ENCODE results near the gene AMBN.

AMBN gene

GRCh38 chr4:70651864-70652506 is 59.9 kb downstream of the AMBN start:
- in situ Hi-C loops (cut with HindIII; ENCODE audit: low pct_ligation_motif_present, low pct_unique_long_range_greater_than_20kb, low sequenced_read_pairs), result no loop called here
- DNase-seq, result peak; percentile 52

DNA sequence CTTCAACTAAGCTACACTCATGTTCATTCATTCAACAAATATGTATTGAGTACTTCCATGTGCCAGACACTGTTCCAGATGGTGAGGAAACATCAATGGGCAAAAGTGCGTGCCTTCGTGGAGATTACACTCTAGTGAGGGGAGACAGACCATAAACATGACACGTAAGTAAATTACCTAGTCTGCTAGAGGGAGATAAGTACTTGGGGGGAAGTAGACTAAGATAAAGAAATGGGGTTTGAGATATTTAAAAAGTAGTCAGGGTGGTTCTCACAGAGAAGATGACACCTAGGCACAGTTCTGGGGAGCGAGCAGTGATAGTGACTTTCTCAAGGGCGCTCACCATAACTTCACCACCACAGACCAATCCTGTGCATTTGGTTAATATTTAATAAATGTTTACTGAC is 62.6 kb downstream of the AMBN start:
- DNase-seq, result no peak
- in situ Hi-C loops (cut with HindIII; ENCODE audit: low pct_ligation_motif_present, low pct_unique_long_range_greater_than_20kb, low sequenced_read_pairs), result no loop called here
